Measurements from ENCODE around the gene ACTRT2. TPM values are rescaled to one million over a fixed set of nuclear protein-coding genes. Genes with fewer than 3 reads are reported as not detected.

Gene ACTRT2
- total RNA-seq, 3 donors from 2014 or later = not detected

GRCh38 chr1:3034728-3035562 lies 13.7 kb downstream of the ACTRT2 start:
- Mint-ChIP-seq H3K4me1 (ENCODE audit: low read depth) (peaks cover 21% of the 10 kb centered on the region), H3K4me3 (no peak overlapping the region), H3K9me3 (no peaks in the 10 kb centered on the region), H3K36me3 (ENCODE audit: insufficient read depth) (no peaks in the 10 kb centered on the region), H3K27me3 (ENCODE audit: low read depth) (peaks cover 4% of the 10 kb centered on the region)
- DNase-seq (no peak), ATAC-seq (no peak)

- Mint-ChIP-seq H3K4me1 (ENCODE audit: low read depth) (peaks cover 21% of the 10 kb centered on the region), H3K27me3 (ENCODE audit: low read depth) (peaks cover 4% of the 10 kb centered on the region), H3K4me3 (no peak overlapping the region), H3K9me3 (no peaks in the 10 kb centered on the region), H3K36me3 (ENCODE audit: insufficient read depth) (no peaks in the 10 kb centered on the region)
- no peak for ATAC-seq
- no peak for DNase-seq
Observed at GRCh38 chr1:3035563-3036446, 14.5 kb downstream of the ACTRT2 start.

- H3K9me3 Mint-ChIP-seq = no peaks in the 10 kb centered on the region
- H3K4me1 Mint-ChIP-seq (ENCODE audit: low read depth) = peaks cover 21% of the 10 kb centered on the region
- ATAC-seq = no peak
- no peak for DNase-seq
- no peaks in the 10 kb centered on the region for H3K27me3 Mint-ChIP-seq (ENCODE audit: low read depth)
- no peaks in the 10 kb centered on the region for H3K36me3 Mint-ChIP-seq (ENCODE audit: insufficient read depth)
- no peak overlapping the region for H3K4me3 Mint-ChIP-seq
Observed at GRCh38 chr1:3036447-3037280, 15.4 kb downstream of the ACTRT2 start.

GRCh38 chr1:3037281-3038040 lies 16.2 kb downstream of the ACTRT2 start:
- Mint-ChIP-seq H3K27me3 (ENCODE audit: low read depth) (no peaks in the 10 kb centered on the region), H3K9me3 (no peaks in the 10 kb centered on the region), H3K36me3 (ENCODE audit: insufficient read depth) (no peaks in the 10 kb centered on the region), H3K4me1 (ENCODE audit: low read depth) (peaks cover 17% of the 10 kb centered on the region), H3K4me3 (no peak overlapping the region)
- ATAC-seq (no peak), DNase-seq (peak; percentile 4)

- peaks cover 12% of the 10 kb centered on the region for H3K4me1 Mint-ChIP-seq (ENCODE audit: low read depth)
- ATAC-seq (no peak), DNase-seq (peak; percentile 3)
- no peaks in the 10 kb centered on the region for H3K36me3 Mint-ChIP-seq (ENCODE audit: insufficient read depth)
- no peaks in the 10 kb centered on the region for H3K27me3 Mint-ChIP-seq (ENCODE audit: low read depth)
- H3K9me3 Mint-ChIP-seq = no peaks in the 10 kb centered on the region
- H3K4me3 Mint-ChIP-seq = no peak overlapping the region
Observed at GRCh38 chr1:3038113-3038551, 16.9 kb downstream of the ACTRT2 start.

GRCh38 chr1:3038571-3039181 lies 17.4 kb downstream of the ACTRT2 start:
- Mint-ChIP-seq H3K27me3 (ENCODE audit: low read depth) (peaks cover 1% of the 10 kb centered on the region), H3K36me3 (ENCODE audit: insufficient read depth) (no peaks in the 10 kb centered on the region), H3K4me1 (ENCODE audit: low read depth) (peaks cover 6% of the 10 kb centered on the region), H3K9me3 (no peaks in the 10 kb centered on the region), H3K4me3 (no peak overlapping the region)
- no peak for ATAC-seq
- peak; percentile 3 for DNase-seq

- no peak for ATAC-seq
- H3K9me3 Mint-ChIP-seq = no peaks in the 10 kb centered on the region
- H3K36me3 Mint-ChIP-seq (ENCODE audit: insufficient read depth) = no peaks in the 10 kb centered on the region
Observed at GRCh38 chr1:3040004-3040403, 18.7 kb downstream of the ACTRT2 start.

GRCh38 chr1:3042481-3042880 lies 21.2 kb downstream of the ACTRT2 start:
- DNase-seq (no peak), ATAC-seq (no peak)
- H3K27me3 Mint-ChIP-seq (ENCODE audit: low read depth) = peaks cover 11% of the 10 kb centered on the region
- H3K9me3 Mint-ChIP-seq = no peaks in the 10 kb centered on the region
- H3K4me1 Mint-ChIP-seq (ENCODE audit: low read depth) = no peaks in the 10 kb centered on the region
- H3K4me3 Mint-ChIP-seq = no peak overlapping the region
- no peaks in the 10 kb centered on the region for H3K36me3 Mint-ChIP-seq (ENCODE audit: insufficient read depth)

More at GRCh38 chr1:3040004-3040403, 18.7 kb downstream of the ACTRT2 start:
- peaks cover 5% of the 10 kb centered on the region for H3K27me3 Mint-ChIP-seq (ENCODE audit: low read depth)
- H3K4me3 Mint-ChIP-seq = no peak overlapping the region
- DNase-seq = no peak
- no peaks in the 10 kb centered on the region for H3K4me1 Mint-ChIP-seq (ENCODE audit: low read depth)

- H3K27me3 Mint-ChIP-seq (ENCODE audit: low read depth) = peaks cover 21% of the 10 kb centered on the region
- no peaks in the 10 kb centered on the region for H3K36me3 Mint-ChIP-seq (ENCODE audit: insufficient read depth)
Observed at GRCh38 chr1:3049164-3049563, 27.9 kb downstream of the ACTRT2 start.

GRCh38 chr1:3049905-3050304 lies 28.6 kb downstream of the ACTRT2 start:
- Mint-ChIP-seq H3K4me3 (no peak overlapping the region), H3K36me3 (ENCODE audit: insufficient read depth) (no peaks in the 10 kb centered on the region), H3K9me3 (peaks cover 4% of the 10 kb centered on the region), H3K27me3 (ENCODE audit: low read depth) (peaks cover 21% of the 10 kb centered on the region), H3K4me1 (ENCODE audit: low read depth) (no peaks in the 10 kb centered on the region)
- DNase-seq (no peak), ATAC-seq (no peak)

More at GRCh38 chr1:3049164-3049563, 27.9 kb downstream of the ACTRT2 start:
- DNase-seq (peak; percentile 3), ATAC-seq (no peak)
- no peak overlapping the region for H3K4me3 Mint-ChIP-seq
- peaks cover 4% of the 10 kb centered on the region for H3K9me3 Mint-ChIP-seq
- H3K4me1 Mint-ChIP-seq (ENCODE audit: low read depth) = no peaks in the 10 kb centered on the region

GRCh38 chr1:3050603-3051002 lies 29.3 kb downstream of the ACTRT2 start:
- no peak for ATAC-seq
- Mint-ChIP-seq H3K4me1 (ENCODE audit: low read depth) (no peaks in the 10 kb centered on the region), H3K36me3 (ENCODE audit: insufficient read depth) (no peaks in the 10 kb centered on the region), H3K4me3 (no peak overlapping the region), H3K9me3 (peaks cover 4% of the 10 kb centered on the region), H3K27me3 (ENCODE audit: low read depth) (peaks cover 21% of the 10 kb centered on the region)
- DNase-seq = no peak

- no peak for DNase-seq
- peaks cover 4% of the 10 kb centered on the region for H3K9me3 Mint-ChIP-seq
- H3K36me3 Mint-ChIP-seq (ENCODE audit: insufficient read depth) = no peaks in the 10 kb centered on the region
- H3K4me3 Mint-ChIP-seq = no peak overlapping the region
- H3K27me3 Mint-ChIP-seq (ENCODE audit: low read depth) = peaks cover 19% of the 10 kb centered on the region
- no peak for ATAC-seq
- H3K4me1 Mint-ChIP-seq (ENCODE audit: low read depth) = no peaks in the 10 kb centered on the region
Observed at GRCh38 chr1:3051270-3052268, 30.3 kb downstream of the ACTRT2 start.

All from activated T-cell treated with anti-CD3 and anti-CD28 coated beads, Interleukin-2, amount 50 U/mL, for 4 hours (primary cell).